GM12878 (cell line): Measurements from ENCODE around the gene ATF7IP. TPM values are rescaled to one million over a fixed set of nuclear protein-coding genes. Genes with fewer than 3 reads are reported as not detected.

Source experiments
- BHLHE40 ChIP-seq, 2 experiments: fragments of 450-650 bp in 1 of 2; IDR thresholded peaks; 2 replicates each; pipeline ENCODE4 v1.6.1; 2011 to 2017; ENCODE audit warnings: low read depth in 2 of 2, borderline replicate concordance in 1 of 2, improper control_type of control experiment in 1 of 2, low read length in 1 of 2, mild to moderate bottlenecking in 1 of 2
- CEBPB ChIP-seq, 2 experiments: fragments of 150-350 bp in 1 of 2; IDR thresholded peaks; 2 replicates each; pipeline ENCODE4 v1.6.1; 2012 to 2014; ENCODE audit warnings: low read depth in 2 of 2, low read length in 2 of 2, borderline replicate concordance in 1 of 2, inconsistent platforms in 1 of 2
- CEBPZ ChIP-seq: fragments of 150-350 bp; IDR thresholded peaks from 2 replicates; pipeline ENCODE4 v1.6.1; 2016; ENCODE audit warnings: low read depth, low read length
- ELK1 ChIP-seq: IDR thresholded peaks from 2 replicates; pipeline ENCODE4 v1.6.1; 2012; ENCODE audit warnings: low read depth, low read length, improper control_type of control experiment
- HDGF ChIP-seq: fragments of 450-650 bp; IDR thresholded peaks from 2 replicates; pipeline ENCODE4 v1.6.1; 2016; ENCODE audit warnings: antibody characterized with exemption
- MTA2 ChIP-seq: fragments of 450-650 bp; IDR thresholded peaks from 2 replicates; pipeline ENCODE4 v1.6.1; 2016; ENCODE audit warnings: low read depth, mild to moderate bottlenecking, moderate library complexity
- NKRF ChIP-seq: fragments of 450-650 bp; conservative IDR thresholded peaks from 2 replicates; pipeline ENCODE4 v1.6.1; 2017; ENCODE audit warnings: mild to moderate bottlenecking, moderate library complexity
- NR2C2 ChIP-seq: IDR thresholded peaks from 2 replicates; pipeline ENCODE4 v1.6.1; 2011; ENCODE audit warnings: borderline replicate concordance, low read depth; ENCODE audit not compliant: control insufficient read depth, insufficient read length
- PAX8 ChIP-seq: fragments of 450-650 bp; IDR thresholded peaks from 2 replicates; pipeline ENCODE4 v1.6.1; 2017; ENCODE audit warnings: mild to moderate bottlenecking, moderate library complexity
- PBX3 ChIP-seq: IDR thresholded peaks from 2 replicates; pipeline ENCODE4 v1.6.1; 2011; ENCODE audit warnings: mild to moderate bottlenecking, low read depth, low read length, moderate library complexity; ENCODE audit not compliant: insufficient replicate concordance
- RAD51 ChIP-seq: fragments of 450-650 bp; IDR thresholded peaks from 2 replicates; pipeline ENCODE4 v1.6.1; 2016; ENCODE audit warnings: moderate library complexity, mild to moderate bottlenecking, inconsistent platforms
- SKIL ChIP-seq: fragments of 450-650 bp; IDR thresholded peaks from 2 replicates; pipeline ENCODE4 v1.6.1; 2017; ENCODE audit warnings: mild to moderate bottlenecking, low read depth, inconsistent platforms; ENCODE audit not compliant: poor library complexity, severe bottlenecking
- SMAD1 ChIP-seq: fragments of 450-650 bp; IDR thresholded peaks from 2 replicates; pipeline ENCODE4 v1.6.1; 2018; ENCODE audit warnings: mild to moderate bottlenecking, low read depth; ENCODE audit not compliant: partially characterized antibody
- SMAD5 ChIP-seq: IDR thresholded peaks from 2 replicates; pipeline ENCODE4 v1.6.1; 2016; ENCODE audit warnings: antibody characterized with exemption, low read depth
- SPI1 ChIP-seq: IDR thresholded peaks from 2 replicates; pipeline ENCODE4 v1.6.1; 2011; ENCODE audit warnings: low read depth, mild to moderate bottlenecking, low read length, moderate library complexity, borderline replicate concordance; ENCODE audit not compliant: insufficient read depth
- TAF1 ChIP-seq: IDR thresholded peaks from 2 replicates; pipeline ENCODE4 v1.6.1; 2011; ENCODE audit warnings: mild to moderate bottlenecking, low read depth, low read length, borderline replicate concordance
- YBX1 ChIP-seq: fragments of 450-650 bp; IDR thresholded peaks from 2 replicates; pipeline ENCODE4 v1.6.1; 2016; ENCODE audit warnings: antibody characterized with exemption
- ZBED1 ChIP-seq: IDR thresholded peaks from 2 replicates; pipeline ENCODE4 v1.6.1; 2016; ENCODE audit warnings: borderline replicate concordance
- polyA plus RNA-seq, 11 experiments: library from polyadenylated mRNA; depleted of rRNA in 4 of 11; unstranded in 6 of 11; stranded (reverse) in 5 of 11; fragments of >200 nt; fragmentation: Nextera tagmentation in 4 of 11; fragmentation: Illumina TruSeq in 1 of 11; extraction: Ambion mirVana in 4 of 11; extraction: Trizol in 1 of 11; gene quantifications; 1 replicate in 1 of 11; 2 replicates in 10 of 11; pipeline versions ENCODE4 v1.2.1 to v1.2.3, GENCODE V29; 2011 to 2016; ENCODE audit warnings: inconsistent platforms in 2 of 11, missing spikeins in 2 of 11, low read depth in 1 of 11
- total RNA-seq, 4 experiments: library from RNA; depleted of rRNA in 3 of 4; stranded (reverse); fragments of >200 nt in 3 of 4; fragmentation: Illumina TruSeq in 1 of 4; extraction: Trizol in 1 of 4; gene quantifications; 2 replicates each; pipeline versions ENCODE4 v1.2.1 to v1.2.3, GENCODE V29; 2013 to 2021

Gene ATF7IP
- total and polyA plus RNA-seq, 10 of the 15 experiments (the other 5 are each of a cell fraction or from before 2014, with no cell fraction given): 6.2 to 66.6 (median 29.3) TPM

GRCh38 chr12:14384783-14385638 is 19.5 kb downstream of the ATF7IP start (continued):
- no peak for TF ChIP-seq NR2C2
- no peak for TF ChIP-seq SPI1
- TF ChIP-seq PBX3: no peak
- TF ChIP-seq TAF1: no peak
- peak; percentile 42; the same call in 1 of the 2 replicates for TF ChIP-seq MTA2
- TF ChIP-seq CEBPB (IDR thresholded peaks at IDR 0.05; ENCODE audit: borderline replicate concordance in 1 of 2, low read depth in 2 of 2, low read length in 2 of 2): 0 out of 4 replicates have a peak, but pooled peaks of 1 of the 2 experiments have one; percentile 40
- peak; percentile 44 for TF ChIP-seq RAD51
- peak in 1 of 2 experiments; percentile 32; a peak in 1 of 4 replicates for TF ChIP-seq BHLHE40 (IDR thresholded peaks at IDR 0.05; ENCODE audit: borderline replicate concordance in 1 of 2, low read depth in 2 of 2, low read length in 1 of 2)
- TF ChIP-seq PAX8: 0 out of 2 replicates have a peak, but pooled peaks have one; percentile 87
- TF ChIP-seq ELK1: no peak
- TF ChIP-seq SMAD1: no peak
- no peak for TF ChIP-seq ZBED1
- TF ChIP-seq YBX1: no peak
- no peak for TF ChIP-seq CEBPZ
- no peak for TF ChIP-seq SMAD5
- TF ChIP-seq HDGF: peak; percentile 56; the same call in 1 of the 2 replicates
- TF ChIP-seq NKRF: no peak; the same call in 1 of the 2 replicates
- TF ChIP-seq SKIL: peak; percentile 29
